K562 (cell line): ENCODE data around the gene COL26A1. TPM values are rescaled to one million over a fixed set of nuclear protein-coding genes. Genes with fewer than 3 reads are reported as not detected.

ENCODE experiments used
- EP400 ChIP-seq: fragments of 450-650 bp; IDR thresholded peaks from 2 replicates; pipeline ENCODE4 v1.6.1; 2017; ENCODE audit warnings: antibody characterized with exemption, mild to moderate bottlenecking, moderate library complexity
- ETV1 ChIP-seq: fragments of 450-650 bp; conservative IDR thresholded peaks from 2 replicates; pipeline ENCODE4 v1.6.1; 2016; ENCODE audit warnings: missing genetic modification characterization, control low read depth, low read depth, missing compliant biosample characterization
- HSF4 ChIP-seq: fragments of 250-450 bp; sonication (Bioruptor Pico); IDR thresholded peaks from 2 replicates; pipeline ENCODE4 v2.1.2; 2022; ENCODE audit warnings: mild to moderate bottlenecking, moderate library complexity, borderline replicate concordance
- KDM4B ChIP-seq, 2 experiments: fragments of 450-650 bp in 1 of 2; sonication (generic) in 1 of 2; IDR thresholded peaks; 2 replicates each; pipeline ENCODE4 v1.6.1; 2016 to 2017; ENCODE audit warnings: borderline replicate concordance in 2 of 2, antibody characterized with exemption in 1 of 2, low read depth in 1 of 2, mild to moderate bottlenecking in 1 of 2
- MECOM ChIP-seq: fragments of 250-450 bp; sonication (Bioruptor Pico); IDR thresholded peaks from 2 replicates; pipeline ENCODE4 v1.8.0; 2022; ENCODE audit warnings: inconsistent platforms
- MTA1 ChIP-seq: fragments of 450-650 bp; IDR thresholded peaks from 2 replicates; pipeline ENCODE4 v1.6.1; 2017; ENCODE audit warnings: borderline replicate concordance
- MYNN ChIP-seq, 2 experiments: sonication (generic); formaldehyde crosslinking in 1 of 2; IDR thresholded peaks; 2 replicates each; pipeline versions ENCODE4 v1.5.0 to v1.6.1; 2016 to 2020; ENCODE audit warnings: antibody characterized with exemption in 1 of 2, missing genetic modification reagents in 1 of 2
- RBM14 ChIP-seq: fragments of 200-400 bp; formaldehyde crosslinking; IDR thresholded peaks from 2 replicates; pipeline ENCODE4 v1.6.1; 2018; ENCODE audit warnings: low read depth, mild to moderate bottlenecking, low read length, moderate library complexity, borderline replicate concordance; ENCODE audit not compliant: insufficient read depth
- ZSCAN32 ChIP-seq: fragments of 450-650 bp; formaldehyde crosslinking; IDR thresholded peaks from 2 replicates; pipeline ENCODE4 v1.4.0; 2020; ENCODE audit warnings: mild to moderate bottlenecking, moderate library complexity
- polyA plus RNA-seq, 8 experiments: library from polyadenylated mRNA; depleted of rRNA in 4 of 8; stranded (reverse) in 5 of 8; unstranded in 3 of 8; fragments of >200 nt; fragmentation: Nextera tagmentation in 2 of 8; fragmentation: Illumina TruSeq in 1 of 8; extraction: Ambion mirVana in 2 of 8; extraction: Trizol in 1 of 8; gene quantifications; 2 replicates each; pipeline versions ENCODE4 v1.2.1 to v1.2.3, GENCODE V29; 2011 to 2014; ENCODE audit warnings: inconsistent platforms in 1 of 8, missing spikeins in 1 of 8
- total RNA-seq, 7 experiments: library from RNA; depleted of rRNA in 6 of 7; stranded (reverse); fragments of >200 nt in 6 of 7; fragmentation: Illumina TruSeq in 2 of 7; extraction: Trizol in 2 of 7; gene quantifications; 2 replicates each; pipeline versions ENCODE4 v1.2.1 to v1.2.3, GENCODE V29; 2011 to 2021; ENCODE audit warnings: low replicate concordance in 1 of 7
- TF ChIP-seq, protein P1 (sequence below): fragments of 450-650 bp; formaldehyde crosslinking; IDR thresholded peaks from 2 replicates; pipeline ENCODE4 v1.4.0; 2022; ENCODE audit warnings: missing genetic modification characterization
- TF ChIP-seq, protein P2 (sequence below): IDR thresholded peaks from 2 replicates; pipeline ENCODE4 v1.6.1; 2011; ENCODE audit warnings: borderline replicate concordance, low read depth, mild to moderate bottlenecking, moderate library complexity, low read length; ENCODE audit not compliant: insufficient read depth, poor library complexity, severe bottlenecking
- TF ChIP-seq, protein P3 (sequence below): fragments of 450-650 bp; formaldehyde crosslinking; IDR thresholded peaks from 2 replicates; pipeline ENCODE4 v1.4.0; 2022; ENCODE audit warnings: missing genetic modification characterization
- TF ChIP-seq, protein P4 (sequence below), 3 experiments: fragments of 200-800 bp in 1 of 3; sonication (Bioruptor generic) in 1 of 3; sonication (generic) in 1 of 3; formaldehyde crosslinking in 1 of 3; IDR thresholded peaks; 2 replicates each; pipeline versions ENCODE4 v1.6.1 to v1.8.0; 2016 to 2022; ENCODE audit warnings: mild to moderate bottlenecking in 2 of 3, missing compliant biosample characterization in 2 of 3, missing genetic modification characterization in 2 of 3, missing genetic modification reagents in 1 of 3
- TF ChIP-seq, protein P5 (sequence below): sonication (generic); formaldehyde crosslinking; IDR thresholded peaks from 2 replicates; pipeline ENCODE4 v1.8.0; 2023; ENCODE audit warnings: missing genetic modification reagents, mild to moderate bottlenecking, borderline replicate concordance

The COL26A1 gene
- total and polyA plus RNA-seq, 9 of the 15 experiments (the other 6 are each of a cell fraction or from before 2014, with no cell fraction given) = 0.04 to 0.39 (median 0.07) TPM; not detected in 5

DNA sequence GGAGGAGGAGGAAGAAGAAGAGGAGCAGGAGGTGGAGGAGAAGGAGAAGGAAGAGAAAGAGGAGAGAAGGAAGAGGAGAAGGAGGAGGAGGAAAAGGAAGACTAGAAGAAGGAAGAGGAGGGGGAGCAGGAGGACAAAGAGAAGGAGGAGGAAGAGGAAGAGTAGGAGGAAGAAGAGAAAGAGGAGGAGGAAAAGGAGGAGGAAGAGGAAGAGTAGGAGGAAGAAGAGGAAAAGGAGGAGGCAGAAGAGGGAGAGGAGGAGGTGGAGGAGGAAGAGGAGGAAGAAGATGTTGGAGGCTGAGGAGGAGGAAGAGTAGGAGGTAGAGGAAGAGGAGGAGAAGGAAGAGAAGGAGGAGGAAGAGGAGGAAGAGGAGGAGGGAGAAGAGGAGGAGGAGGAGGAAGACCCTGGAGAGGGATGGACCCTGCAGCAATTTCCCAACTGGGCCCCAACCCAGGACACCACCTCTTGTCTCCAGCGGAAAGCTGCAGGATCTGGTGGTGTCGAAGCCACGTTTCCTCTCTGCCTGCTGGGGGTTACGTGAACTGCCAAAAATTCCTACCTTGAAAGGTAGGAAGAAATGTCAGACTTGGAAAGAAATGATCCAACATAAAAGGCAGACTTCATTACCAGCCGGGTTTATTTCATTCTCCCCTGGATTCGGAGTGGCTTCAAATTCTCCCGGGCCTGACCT lies 38.9 kb downstream of the COL26A1 start (continued):
- TF ChIP-seq RBM14 = no peak
- TF ChIP-seq, protein P1, sequence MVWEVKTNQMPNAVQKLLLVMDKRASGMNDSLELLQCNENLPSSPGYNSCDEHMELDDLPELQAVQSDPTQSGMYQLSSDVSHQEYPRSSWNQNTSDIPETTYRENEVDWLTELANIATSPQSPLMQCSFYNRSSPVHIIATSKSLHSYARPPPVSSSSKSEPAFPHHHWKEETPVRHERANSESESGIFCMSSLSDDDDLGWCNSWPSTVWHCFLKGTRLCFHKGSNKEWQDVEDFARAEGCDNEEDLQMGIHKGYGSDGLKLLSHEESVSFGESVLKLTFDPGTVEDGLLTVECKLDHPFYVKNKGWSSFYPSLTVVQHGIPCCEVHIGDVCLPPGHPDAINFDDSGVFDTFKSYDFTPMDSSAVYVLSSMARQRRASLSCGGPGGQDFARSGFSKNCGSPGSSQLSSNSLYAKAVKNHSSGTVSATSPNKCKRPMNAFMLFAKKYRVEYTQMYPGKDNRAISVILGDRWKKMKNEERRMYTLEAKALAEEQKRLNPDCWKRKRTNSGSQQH (CRISPR knock-in tag) = peak; percentile 55; the same call in 1 of the 2 replicates
- TF ChIP-seq HSF4 (CRISPR knock-in tag) = no peak
- TF ChIP-seq KDM4B (IDR thresholded peaks at IDR 0.05; ENCODE audit: borderline replicate concordance in 2 of 2, low read depth in 1 of 2) = no peak
- TF ChIP-seq ZSCAN32 (CRISPR knock-in tag) = no peak
- TF ChIP-seq MTA1 = no peak
- TF ChIP-seq, protein P2, sequence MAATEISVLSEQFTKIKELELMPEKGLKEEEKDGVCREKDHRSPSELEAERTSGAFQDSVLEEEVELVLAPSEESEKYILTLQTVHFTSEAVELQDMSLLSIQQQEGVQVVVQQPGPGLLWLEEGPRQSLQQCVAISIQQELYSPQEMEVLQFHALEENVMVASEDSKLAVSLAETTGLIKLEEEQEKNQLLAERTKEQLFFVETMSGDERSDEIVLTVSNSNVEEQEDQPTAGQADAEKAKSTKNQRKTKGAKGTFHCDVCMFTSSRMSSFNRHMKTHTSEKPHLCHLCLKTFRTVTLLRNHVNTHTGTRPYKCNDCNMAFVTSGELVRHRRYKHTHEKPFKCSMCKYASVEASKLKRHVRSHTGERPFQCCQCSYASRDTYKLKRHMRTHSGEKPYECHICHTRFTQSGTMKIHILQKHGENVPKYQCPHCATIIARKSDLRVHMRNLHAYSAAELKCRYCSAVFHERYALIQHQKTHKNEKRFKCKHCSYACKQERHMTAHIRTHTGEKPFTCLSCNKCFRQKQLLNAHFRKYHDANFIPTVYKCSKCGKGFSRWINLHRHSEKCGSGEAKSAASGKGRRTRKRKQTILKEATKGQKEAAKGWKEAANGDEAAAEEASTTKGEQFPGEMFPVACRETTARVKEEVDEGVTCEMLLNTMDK = no peak
- TF ChIP-seq, protein P3, sequence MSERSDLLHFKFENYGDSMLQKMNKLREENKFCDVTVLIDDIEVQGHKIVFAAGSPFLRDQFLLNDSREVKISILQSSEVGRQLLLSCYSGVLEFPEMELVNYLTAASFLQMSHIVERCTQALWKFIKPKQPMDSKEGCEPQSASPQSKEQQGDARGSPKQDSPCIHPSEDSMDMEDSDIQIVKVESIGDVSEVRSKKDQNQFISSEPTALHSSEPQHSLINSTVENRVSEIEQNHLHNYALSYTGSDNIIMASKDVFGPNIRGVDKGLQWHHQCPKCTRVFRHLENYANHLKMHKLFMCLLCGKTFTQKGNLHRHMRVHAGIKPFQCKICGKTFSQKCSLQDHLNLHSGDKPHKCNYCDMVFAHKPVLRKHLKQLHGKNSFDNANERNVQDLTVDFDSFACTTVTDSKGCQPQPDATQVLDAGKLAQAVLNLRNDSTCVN (CRISPR knock-in tag) = peak; percentile 75; the same call in 1 of the 2 replicates
- TF ChIP-seq, protein P4, sequence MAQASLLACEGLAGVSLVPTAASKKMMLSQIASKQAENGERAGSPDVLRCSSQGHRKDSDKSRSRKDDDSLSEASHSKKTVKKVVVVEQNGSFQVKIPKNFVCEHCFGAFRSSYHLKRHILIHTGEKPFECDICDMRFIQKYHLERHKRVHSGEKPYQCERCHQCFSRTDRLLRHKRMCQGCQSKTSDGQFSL (CRISPR knock-in tag; IDR thresholded peaks at IDR 0.05) = no peak
- TF ChIP-seq, protein P4 (tag; IDR thresholded peaks at IDR 0.05) = no peak
- TF ChIP-seq MECOM (CRISPR knock-in tag) = no peak
- TF ChIP-seq, protein P5, sequence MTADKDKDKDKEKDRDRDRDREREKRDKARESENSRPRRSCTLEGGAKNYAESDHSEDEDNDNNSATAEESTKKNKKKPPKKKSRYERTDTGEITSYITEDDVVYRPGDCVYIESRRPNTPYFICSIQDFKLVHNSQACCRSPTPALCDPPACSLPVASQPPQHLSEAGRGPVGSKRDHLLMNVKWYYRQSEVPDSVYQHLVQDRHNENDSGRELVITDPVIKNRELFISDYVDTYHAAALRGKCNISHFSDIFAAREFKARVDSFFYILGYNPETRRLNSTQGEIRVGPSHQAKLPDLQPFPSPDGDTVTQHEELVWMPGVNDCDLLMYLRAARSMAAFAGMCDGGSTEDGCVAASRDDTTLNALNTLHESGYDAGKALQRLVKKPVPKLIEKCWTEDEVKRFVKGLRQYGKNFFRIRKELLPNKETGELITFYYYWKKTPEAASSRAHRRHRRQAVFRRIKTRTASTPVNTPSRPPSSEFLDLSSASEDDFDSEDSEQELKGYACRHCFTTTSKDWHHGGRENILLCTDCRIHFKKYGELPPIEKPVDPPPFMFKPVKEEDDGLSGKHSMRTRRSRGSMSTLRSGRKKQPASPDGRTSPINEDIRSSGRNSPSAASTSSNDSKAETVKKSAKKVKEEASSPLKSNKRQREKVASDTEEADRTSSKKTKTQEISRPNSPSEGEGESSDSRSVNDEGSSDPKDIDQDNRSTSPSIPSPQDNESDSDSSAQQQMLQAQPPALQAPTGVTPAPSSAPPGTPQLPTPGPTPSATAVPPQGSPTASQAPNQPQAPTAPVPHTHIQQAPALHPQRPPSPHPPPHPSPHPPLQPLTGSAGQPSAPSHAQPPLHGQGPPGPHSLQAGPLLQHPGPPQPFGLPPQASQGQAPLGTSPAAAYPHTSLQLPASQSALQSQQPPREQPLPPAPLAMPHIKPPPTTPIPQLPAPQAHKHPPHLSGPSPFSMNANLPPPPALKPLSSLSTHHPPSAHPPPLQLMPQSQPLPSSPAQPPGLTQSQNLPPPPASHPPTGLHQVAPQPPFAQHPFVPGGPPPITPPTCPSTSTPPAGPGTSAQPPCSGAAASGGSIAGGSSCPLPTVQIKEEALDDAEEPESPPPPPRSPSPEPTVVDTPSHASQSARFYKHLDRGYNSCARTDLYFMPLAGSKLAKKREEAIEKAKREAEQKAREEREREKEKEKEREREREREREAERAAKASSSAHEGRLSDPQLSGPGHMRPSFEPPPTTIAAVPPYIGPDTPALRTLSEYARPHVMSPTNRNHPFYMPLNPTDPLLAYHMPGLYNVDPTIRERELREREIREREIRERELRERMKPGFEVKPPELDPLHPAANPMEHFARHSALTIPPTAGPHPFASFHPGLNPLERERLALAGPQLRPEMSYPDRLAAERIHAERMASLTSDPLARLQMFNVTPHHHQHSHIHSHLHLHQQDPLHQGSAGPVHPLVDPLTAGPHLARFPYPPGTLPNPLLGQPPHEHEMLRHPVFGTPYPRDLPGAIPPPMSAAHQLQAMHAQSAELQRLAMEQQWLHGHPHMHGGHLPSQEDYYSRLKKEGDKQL (CRISPR knock-in tag) = no peak
- no peak for TF ChIP-seq EP400
- TF ChIP-seq MYNN (IDR thresholded peaks at IDR 0.05) = no peak
- no peak for TF ChIP-seq MYNN (CRISPR knock-in tag; IDR thresholded peaks at IDR 0.05)
- no peak for TF ChIP-seq ETV1
